ENCODE data around the gene NES.

- TF ChIP-seq CTCF (IDR thresholded peaks at IDR 0.05) (no peak), POLR2A (IDR thresholded peaks at IDR 0.05) (no peak)
These were observed 27.0 kb upstream of the NES start for GRCh38 chr1:156704166-156704711.
